Tibial nerve (tissue), 4 donors: ENCODE measurements around the gene CAPN12.

Experiments
- CTCF ChIP-seq, 5 experiments: fragments of 200-600 bp in 3 of 5; fragments of 450-650 bp in 2 of 5; sonication (generic) in 3 of 5; IDR thresholded peaks; one replicate each; pipeline ENCODE4 v1.5.1; 2016 to 2019; ENCODE audit warnings: antibody characterized with exemption in 5 of 5, mild to moderate bottlenecking in 3 of 5, moderate library complexity in 2 of 5
- EP300 ChIP-seq, 2 donors: sonication (generic); formaldehyde crosslinking; IDR thresholded peaks; one replicate each; pipeline ENCODE4 v1.6.1; 2017; ENCODE audit warnings: antibody characterized with exemption in 2 of 2, mild to moderate bottlenecking in 1 of 2

- no peak for TF ChIP-seq EP300 (IDR thresholded peaks at IDR 0.05)
- no peak for TF ChIP-seq CTCF (IDR thresholded peaks at IDR 0.05)
Observed at GRCh38 chr19:38785187-38785699, 41.0 kb upstream of the CAPN12 start.
